GM21529 (cell line): ENCODE results near the gene PPP2R5C.
"Not testable (repeated sequence)": the region's sequence is repeated elsewhere in the genome, so short reads cannot be mapped to it uniquely, and the experiment has no call there.

ENCODE experiments used
- ATAC-seq: cut with Tn5 transposase; IDR thresholded peaks from one replicate; pipeline ENCODE4 v1.9.1; 2021; ENCODE audit not compliant: unreplicated experiment

PPP2R5C gene

DNA sequence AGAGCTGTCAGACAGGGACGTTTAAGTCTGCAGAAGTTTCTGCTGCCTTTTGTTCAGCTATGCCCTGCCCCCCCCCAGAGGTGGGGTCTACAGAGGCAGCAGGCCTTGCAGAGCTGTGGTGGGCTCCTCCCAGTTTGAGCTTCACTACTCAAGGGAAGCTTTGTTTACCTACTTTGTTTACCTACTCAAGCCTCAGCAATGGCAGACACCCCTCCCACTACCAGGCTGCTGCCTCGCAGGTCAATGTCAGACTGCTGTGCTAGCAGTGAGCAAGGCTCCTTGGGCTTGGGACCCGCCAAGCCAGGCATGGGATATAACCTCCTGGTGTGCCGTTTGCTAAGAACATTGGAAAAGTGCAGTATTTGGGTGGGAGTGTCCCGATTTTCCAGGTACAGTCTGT is 11.8 kb upstream of the PPP2R5C start:
- not testable (repeated sequence) for ATAC-seq

DNA sequence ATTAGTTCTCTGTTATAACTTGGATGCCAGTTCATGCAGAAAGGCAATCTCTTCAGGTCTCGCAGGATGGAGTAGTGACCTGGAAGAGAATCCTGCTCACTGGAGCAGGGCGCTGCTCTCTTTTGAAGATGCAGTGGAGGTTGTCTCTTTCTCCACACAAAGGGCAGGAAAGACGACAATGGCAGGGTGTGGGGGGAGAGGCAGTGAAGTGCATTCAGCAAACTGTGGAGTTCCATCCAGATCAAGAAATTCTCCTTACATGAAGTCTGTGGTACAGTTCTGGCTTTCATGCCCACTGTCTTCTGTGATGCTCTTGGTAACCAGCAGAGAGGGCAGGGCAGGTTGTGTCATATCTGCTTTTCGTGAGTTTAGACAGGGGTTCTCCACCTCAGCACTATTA is 6.6 kb upstream of the PPP2R5C start:
- ATAC-seq: no peak

DNA sequence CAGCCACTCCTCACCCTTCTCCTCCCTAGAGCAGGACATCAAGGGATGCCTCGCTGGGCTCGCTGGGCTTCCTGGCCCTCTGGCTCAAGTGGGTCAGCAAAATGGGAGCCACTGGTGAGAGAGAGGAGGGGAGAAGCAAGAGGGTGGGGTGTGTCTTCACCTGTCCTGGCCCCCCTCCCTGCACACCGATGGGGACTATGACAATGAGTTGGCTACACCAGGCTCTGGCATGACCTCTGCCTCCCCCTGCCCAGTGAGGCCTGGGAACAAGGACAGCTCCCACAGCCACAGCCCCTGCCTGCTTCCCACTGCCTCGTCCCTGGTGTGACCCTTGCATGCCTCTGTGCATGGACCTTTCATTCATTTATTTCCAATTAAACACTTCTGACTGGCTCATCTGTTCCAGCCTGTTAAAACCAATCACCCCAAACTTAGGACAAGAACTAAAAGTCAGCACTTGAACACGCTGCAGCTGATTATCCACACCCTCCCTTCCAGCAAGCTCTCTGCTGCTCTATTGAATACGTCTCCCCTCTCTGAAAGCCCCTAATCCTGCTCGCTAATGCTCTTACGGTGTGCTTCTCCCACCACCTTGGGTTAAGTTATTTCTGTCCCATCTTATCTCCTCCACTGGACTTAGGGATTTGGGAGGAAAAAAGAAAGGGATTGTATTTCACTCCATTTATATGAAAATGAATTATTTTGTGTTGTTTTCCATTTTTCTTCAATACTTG is 5.8 kb upstream of the PPP2R5C start:
- ATAC-seq: no peak

DNA sequence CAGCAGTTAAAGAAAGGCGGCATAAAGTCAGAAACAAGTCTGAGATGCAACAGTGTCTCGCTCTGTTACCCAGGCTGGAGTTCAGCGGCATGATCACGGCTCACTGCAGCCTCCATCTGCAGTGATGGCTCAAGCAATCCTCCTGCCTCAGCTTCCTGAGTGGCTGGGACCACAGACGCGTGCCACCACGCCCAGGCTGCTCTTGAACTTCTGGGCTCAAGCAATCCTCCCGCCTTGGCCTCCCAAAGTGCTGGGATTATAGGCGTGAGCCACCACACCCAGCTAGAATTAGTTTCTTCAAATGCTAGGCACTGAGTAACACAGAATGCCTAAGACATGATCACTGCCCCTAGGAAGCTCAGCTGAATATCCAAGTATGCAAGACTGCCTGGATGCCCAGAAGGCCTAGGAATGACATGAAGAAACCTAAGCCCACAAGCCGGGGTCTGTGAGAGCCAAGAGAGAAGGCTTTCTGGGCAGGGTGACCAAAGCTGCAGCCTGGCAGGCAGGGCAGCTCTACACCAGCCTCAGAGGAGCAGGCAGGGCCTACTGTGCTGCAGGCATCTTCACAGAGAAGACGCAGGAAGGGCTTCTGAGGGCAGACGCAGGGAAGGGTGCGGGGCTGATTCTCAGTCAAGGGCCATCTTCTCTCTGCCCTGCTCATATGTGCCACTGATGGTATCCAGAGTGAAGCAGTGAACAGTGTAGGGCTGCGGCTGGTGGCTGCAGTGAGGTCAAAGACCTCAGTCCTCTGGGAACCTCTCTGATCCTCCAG is 4.3 kb upstream of the PPP2R5C start:
- ATAC-seq: no peak

DNA sequence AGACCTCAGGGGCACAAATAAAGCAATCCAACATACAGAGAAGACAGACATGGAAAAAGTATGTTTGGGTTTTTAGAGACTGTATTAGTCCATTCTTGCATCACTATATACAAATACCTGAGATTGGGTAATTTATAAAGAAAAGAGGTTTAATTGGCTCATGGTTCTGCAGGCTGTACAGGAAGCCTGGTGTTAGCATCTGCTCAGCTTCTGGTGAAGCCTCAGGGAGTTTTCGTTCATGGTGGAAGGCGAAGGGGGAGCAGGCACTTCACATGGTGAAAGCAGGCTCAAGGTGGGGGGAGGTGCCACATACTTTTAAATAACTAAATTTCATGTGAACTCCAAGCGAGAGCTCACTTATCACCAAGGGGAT is 3.7 kb upstream of the PPP2R5C start:
- no peak for ATAC-seq

DNA sequence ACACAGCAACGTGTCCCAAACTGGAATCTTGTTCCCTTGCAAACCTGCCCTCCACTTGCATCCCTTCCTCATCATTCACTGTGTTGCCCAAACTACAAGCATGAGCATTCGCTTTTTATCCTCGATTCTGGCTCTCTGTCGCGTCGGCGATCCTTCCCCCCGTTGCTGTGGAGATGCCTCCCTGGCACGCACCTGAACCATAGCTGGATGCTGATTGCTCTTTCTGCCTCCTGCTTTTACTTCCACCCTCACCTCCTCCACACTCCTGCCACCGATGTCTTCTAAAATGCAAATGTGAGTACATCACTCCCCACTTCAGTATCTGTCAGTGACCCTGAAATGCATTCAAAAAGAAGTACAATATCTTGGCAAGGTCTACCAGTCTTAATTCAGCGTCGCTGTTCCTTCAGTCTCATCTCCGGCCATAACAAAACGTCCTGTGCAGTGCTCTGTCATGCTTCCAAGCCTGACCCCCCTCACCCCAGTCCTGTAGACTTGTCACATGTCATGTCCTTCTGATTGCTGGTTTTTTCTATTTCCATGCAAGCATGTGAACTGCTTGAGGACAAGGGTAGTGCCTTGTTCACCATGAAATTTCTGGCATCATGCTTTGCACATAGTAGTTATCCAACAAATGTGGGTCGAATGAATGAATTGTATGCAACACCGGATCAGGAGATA is 2.5 kb upstream of the PPP2R5C start:
- ATAC-seq: no peak

DNA sequence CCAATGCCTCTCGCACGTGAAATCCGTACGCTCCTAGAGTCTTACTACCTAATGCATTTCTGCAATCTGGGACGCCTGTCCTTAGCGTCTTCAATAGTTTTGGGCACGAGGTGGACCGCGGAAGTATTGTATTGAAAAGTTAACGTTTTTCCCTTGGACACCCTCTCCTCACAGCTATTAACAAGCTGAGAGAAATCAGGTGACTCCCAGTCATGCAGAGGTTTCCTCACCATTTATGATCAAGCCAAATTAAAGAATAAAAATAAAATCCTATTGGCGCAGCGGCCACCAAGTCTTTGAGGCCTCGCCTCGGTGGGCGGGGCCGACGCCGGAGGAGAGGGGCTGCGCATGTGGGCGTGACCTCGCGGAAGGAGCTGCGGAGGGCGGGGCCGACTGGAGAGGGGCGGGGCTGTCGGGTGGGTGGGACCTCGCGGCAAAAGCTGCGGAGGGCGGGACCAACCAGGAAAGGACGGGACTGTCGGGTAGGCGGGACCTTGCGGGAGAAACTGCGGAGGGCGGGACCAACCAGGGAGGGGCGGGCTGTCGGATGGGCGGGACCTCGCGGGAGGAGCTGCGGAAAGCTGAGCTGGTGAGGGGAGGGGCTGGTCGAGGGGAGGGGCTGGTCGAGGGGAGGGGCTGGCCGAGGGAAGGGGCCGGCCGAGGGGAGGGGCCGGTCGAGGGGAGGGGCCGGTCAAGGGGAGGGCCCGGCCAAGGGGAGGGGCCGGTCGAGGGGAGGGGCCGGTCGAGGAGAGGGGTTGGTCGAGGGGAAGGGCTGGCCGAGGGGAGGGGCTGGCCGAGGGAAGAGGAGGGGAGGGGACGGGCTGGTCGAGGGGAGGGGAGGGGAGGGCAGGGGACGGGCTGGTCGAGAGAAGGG is 1.1 kb upstream of the PPP2R5C start:
- ATAC-seq: peak; percentile 54

DNA sequence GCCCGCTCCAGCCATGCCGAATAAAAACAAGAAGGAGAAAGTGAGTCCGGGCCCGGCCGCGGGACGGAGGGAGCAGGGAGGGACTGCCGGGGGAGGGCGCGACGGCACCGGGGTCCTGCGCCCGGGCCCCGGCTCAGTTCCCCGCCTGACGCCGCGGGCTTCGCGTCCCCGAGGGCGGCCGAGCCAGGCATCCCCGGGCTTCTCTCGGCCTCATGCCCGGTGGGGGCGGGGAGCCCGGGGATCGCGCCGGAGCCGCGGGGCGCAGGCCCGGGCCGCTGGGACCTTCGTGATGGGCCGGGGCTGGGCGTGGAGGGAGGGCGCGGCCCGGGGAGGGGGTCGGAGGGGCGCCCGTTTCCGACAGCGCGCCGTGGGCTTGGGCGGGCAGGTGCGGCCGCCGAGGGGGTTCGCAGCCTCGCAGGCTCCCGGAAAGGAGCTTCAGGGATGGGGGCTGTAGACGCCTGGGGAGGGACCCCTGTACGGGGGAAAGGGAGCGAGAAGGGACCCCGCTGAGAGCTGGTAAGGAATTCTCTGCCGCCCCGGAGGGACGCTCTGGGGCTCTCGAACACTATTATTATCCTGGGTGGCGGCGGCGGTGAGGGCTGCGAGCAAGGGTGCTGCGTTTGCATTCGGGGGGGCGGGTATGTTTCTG is 496 bp downstream of the PPP2R5C start:
- peak; percentile 25 for ATAC-seq

DNA sequence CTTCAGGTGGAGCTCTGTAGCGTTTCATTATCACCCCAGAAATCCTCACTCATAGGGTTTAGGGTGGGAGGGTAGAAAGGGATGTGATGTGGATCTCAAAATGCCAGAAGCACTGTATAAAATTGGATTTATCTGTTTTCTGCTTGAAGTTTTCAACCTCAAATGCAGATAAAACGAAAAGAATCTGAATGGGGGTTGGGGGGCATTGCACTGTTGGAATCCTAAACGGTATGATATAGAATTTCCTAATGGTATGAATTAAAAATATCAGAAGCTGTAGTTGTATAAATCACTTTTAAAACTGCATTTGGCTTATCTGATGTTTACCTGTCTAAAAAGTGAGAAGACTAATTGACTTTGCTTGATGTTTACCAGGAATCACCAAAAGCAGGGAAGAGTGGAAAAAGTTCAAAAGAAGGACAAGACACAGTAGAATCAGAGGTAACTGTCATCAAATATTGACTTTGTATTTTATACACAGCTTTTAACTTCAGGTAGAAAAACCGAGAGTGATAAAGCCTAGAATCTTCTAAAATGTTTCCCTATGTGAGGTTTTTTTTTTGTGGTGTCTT is 1.1 kb downstream of the PPP2R5C start:
- ATAC-seq: no peak

DNA sequence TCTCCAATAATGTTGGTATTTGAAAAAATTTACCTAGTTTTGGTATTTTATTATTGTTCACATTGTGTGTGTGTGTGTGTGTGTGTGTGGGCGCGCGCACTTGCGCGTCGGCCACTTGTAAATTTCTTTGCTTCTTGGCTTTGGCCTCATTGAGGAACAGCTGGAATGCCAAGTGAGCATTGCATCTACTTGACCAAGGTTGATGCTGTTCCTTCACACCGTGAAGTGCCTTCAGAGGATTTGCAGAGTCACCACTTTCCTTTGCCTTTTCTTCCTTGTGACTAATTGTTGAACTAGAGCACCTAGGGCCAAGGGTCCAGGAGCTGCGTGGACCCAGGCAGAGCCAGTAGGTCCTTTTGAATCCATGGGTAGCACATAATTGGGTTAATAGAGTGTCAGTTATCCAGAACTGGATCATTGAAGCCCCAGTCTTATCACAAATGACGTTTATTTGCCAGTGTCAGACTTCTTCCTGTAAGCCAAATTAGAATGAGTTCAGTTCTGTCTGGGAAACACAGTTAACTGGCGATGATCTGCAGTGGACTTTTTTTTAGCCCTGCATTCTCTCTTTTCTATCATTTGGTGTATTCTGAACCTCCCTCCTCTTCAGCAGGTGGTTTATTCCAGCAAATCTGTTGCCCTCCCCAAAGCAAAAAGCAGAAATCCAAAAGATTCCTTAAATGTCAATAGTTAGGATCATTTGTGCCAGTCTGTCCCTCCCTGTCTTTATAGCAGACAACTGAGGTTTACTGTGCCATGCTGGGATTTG is 2.6 kb downstream of the PPP2R5C start:
- ATAC-seq: no peak

DNA sequence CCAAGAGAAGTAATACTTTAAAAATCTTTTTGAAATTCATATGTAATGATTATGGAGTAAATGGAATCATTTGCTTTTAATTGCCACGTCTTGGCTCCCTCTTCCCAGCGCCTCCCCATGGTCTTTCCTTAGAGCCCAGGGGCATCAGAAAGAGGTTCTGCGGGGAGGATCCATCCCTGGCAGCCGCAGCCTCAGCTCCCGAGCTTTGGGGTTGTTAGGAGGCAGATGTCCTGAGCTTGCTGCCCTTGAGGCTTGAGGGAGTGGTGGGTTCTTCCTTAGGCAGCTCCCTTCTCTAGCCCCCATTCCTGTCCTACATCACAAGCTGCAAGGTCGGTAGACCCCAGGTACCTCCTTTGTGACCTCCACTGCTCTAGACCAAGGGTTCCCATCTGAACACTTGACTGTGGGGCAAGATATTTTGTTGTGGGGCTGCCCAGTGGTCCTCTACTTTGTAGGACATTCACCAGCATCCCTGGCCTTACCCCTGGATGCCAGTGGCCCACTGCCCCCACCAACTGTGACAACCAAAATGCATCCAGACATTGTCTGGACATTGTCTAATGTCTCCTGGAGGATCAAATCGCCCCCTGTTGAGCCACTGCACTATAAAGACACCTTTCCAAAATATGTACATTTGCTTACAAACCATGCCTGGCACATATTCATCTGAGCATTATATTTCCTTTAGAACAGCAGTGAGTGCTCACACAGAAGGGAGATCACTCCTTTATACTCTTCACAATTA is 6.3 kb downstream of the PPP2R5C start:
- no peak for ATAC-seq

DNA sequence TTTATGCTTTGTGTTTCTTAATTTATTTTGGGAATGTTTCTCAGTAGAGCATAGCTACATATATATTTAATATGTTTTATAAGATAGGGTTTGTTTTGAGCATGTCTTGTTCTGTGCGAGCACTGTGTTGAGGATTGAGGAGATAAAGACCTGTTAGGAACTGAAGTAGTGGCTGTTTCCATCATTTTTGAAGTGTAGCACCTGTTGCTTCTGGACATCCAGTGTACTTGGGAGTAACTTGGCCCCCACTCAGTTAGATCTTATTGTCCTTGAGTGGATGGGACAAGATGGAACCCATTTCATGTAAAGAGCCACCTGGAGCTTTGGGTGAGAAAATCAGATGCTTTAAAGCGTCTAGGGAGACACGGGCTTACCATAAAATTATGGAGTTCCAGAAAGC is 8.7 kb downstream of the PPP2R5C start:
- ATAC-seq: no peak

DNA sequence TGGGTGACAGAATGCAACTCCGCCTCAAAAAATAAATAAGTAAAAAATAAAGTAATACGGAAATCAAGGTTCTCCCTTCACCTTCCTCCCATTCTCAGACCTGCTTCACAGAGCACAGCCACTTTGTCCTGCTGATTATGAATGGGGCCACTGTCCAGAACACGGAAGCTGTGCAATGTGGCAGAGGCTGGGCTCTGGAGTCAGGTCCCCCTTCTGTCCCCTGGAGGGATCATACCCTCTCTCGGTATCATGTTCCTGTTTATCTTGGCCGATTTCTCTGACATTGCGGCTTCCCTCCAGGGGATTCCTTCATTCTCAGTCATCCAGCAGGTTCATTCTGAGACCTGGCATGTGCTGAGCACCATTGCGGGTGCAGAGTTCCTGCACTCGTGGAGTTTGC is 11.3 kb downstream of the PPP2R5C start:
- ATAC-seq: no peak

DNA sequence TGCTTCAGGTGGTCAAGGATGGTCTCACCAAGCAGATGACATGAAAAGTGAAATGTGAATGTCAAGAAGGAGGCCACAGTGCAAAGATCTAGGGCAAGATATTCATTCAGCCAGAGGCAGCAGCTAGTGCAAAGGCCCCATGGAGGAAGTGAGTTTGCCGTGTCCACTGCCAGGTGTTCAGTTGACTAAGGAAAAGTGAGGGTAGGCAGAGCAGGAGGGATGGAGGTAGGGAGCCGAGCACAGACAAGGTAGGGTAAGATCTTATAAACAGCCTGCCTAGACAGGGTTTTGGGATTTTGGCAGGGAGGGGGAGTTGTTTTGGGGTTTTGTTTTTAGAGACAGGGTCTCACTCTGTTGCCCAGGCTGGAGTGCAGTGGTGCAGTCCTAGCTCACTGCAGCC is 11.9 kb downstream of the PPP2R5C start:
- no peak for ATAC-seq

DNA sequence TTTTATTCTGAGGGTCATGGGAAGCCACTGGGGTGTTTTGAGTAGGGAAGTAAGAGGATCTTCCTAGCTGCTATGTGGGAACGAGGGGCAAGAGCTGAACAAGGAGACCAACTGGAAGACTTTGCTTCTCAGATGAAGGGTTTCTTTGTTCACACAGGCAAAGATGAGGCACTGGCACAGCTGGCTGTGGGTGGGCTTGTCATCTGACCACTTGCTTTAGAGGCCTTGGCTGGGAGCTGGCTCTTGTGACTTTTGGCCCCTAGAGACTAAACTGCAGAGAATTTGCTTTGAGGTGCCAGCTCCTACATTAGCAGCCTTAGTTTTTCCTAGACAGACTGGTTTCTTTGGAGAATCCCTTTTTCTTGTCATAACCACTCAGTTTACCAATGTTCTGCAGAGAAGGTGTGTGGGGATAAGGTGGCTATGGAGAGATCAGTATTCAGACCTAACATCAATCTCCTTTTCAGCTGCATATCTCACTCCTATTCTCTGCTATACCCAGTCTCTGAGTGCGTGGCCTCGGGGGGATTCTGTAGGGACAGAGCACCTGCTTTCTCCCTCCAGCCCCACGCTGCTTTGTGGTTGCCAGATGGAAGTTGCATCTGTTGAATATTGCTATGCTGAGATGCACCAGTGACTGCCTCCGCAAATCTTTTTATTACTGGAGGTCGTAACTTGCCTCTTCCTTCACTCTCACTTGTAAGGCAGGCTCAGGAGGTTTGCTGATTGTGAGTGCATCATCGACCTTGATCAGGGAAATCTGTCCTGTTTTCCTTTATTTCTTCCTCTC is 12.7 kb downstream of the PPP2R5C start:
- no peak for ATAC-seq

DNA sequence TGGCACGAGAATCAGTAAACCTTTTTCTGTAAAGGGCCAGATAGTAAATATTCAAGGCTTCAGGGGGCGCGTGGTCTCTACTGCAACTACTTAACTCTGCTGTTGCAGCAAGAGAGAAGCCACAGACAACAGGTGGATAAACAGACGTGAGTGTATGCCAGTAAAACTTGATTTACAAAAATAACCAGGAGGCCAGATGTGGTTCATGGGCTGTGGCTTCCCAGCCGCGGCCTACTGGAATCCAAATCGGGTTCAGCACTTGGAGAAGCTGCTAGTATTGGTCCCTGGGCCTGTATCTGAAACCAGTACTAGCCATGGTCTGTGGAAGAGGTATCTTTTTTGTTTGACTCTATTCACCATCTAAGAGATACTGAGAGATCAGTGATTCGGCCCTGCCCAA is 13.3 kb downstream of the PPP2R5C start:
- ATAC-seq: no peak

DNA sequence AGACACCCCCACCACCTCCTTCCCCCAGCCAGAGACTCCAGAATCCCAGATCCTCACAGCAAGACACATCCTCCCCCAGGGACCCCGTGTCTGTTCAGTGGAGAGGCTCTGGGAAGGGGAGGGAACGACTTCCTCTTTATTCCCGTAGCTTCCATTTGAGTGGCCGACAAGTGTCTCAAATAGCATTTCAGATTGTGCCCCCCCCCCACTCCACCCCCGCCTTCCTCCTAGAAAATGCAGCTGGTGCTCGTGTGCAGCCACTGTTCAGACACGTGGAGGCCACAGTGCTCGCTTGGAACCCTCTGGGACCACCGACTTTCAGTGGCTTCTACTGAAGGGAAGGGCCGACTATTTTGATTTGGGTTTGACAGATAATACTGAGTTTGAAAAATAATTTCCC is 14.3 kb downstream of the PPP2R5C start:
- no peak for ATAC-seq

DNA sequence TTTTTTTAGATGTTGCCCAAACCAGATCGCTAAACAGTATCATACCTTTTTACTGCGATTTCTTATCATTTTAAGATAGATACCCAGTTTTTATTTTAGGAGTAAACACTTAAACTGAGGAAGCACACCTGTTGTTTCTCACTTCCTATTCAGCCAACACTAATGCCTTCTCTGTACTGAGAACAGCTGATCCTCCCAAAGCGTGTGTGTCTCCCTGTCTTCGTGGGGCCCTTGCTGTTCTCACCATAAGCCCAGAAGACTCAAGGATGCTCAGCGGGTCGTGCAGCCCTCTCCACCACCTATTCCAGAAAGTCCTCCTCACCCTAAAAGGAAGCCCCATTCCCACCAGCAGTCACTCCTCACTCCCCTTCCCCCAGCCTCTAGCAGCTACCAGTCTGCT is 14.8 kb downstream of the PPP2R5C start:
- peak; percentile 64 for ATAC-seq
